Neuron (in vitro differentiated cells): Measurements from ENCODE around the gene SLCO3A1.

Experiments used
- H2AFZ ChIP-seq: one replicate; pipeline ENCODE4 v1.6.1; 2013; ENCODE audit warnings: low read depth, mild to moderate bottlenecking, inconsistent platforms, low read length, moderate library complexity
- H3K27me3 ChIP-seq: one replicate; pipeline ENCODE4 v1.6.1; 2013; ENCODE audit warnings: low read length; ENCODE audit not compliant: insufficient read depth
- H3K36me3 ChIP-seq: one replicate; pipeline ENCODE4 v1.6.1; 2013; ENCODE audit warnings: low read length; ENCODE audit not compliant: insufficient read depth
- H3K4me1 ChIP-seq: one replicate; pipeline ENCODE4 v1.6.1; 2013; ENCODE audit warnings: low read length; ENCODE audit not compliant: insufficient read depth
- H3K4me3 ChIP-seq: 2 replicates; pipeline ENCODE4 v1.5.1; 2013; ENCODE audit warnings: mild to moderate bottlenecking, low read length, moderate library complexity
- H3K9me3 ChIP-seq: one replicate; pipeline ENCODE4 v1.6.1; 2013; ENCODE audit warnings: low read length

Gene SLCO3A1

GRCh38 chr15:91945385-91945784 is 91.9 kb downstream of the SLCO3A1 start:
- Histone ChIP-seq H3K9me3 (no peaks in the 10 kb centered on the region), H3K4me3 (no peak overlapping the region), H3K36me3 (no peaks in the 10 kb centered on the region), H3K27me3 (no peaks in the 10 kb centered on the region), H3K4me1 (peaks cover 6% of the 10 kb centered on the region), H2AFZ (no peak overlapping the region)

GRCh38 chr15:91946075-91946474 is 92.6 kb downstream of the SLCO3A1 start:
- Histone ChIP-seq H2AFZ (no peak overlapping the region), H3K27me3 (no peaks in the 10 kb centered on the region), H3K36me3 (no peaks in the 10 kb centered on the region), H3K9me3 (no peaks in the 10 kb centered on the region), H3K4me3 (no peak overlapping the region), H3K4me1 (peaks cover 6% of the 10 kb centered on the region)

- Histone ChIP-seq H3K27me3 (no peaks in the 10 kb centered on the region), H2AFZ (no peak overlapping the region), H3K36me3 (no peaks in the 10 kb centered on the region), H3K9me3 (no peaks in the 10 kb centered on the region), H3K4me1 (peaks cover 6% of the 10 kb centered on the region), H3K4me3 (no peak overlapping the region)
These were observed 93.2 kb downstream of the SLCO3A1 start for GRCh38 chr15:91946581-91947292.

GRCh38 chr15:91947293-91947679 is 93.8 kb downstream of the SLCO3A1 start:
- Histone ChIP-seq H2AFZ (no peak overlapping the region), H3K4me1 (peaks cover 6% of the 10 kb centered on the region), H3K4me3 (no peak overlapping the region), H3K27me3 (no peaks in the 10 kb centered on the region), H3K9me3 (no peaks in the 10 kb centered on the region), H3K36me3 (no peaks in the 10 kb centered on the region)

- Histone ChIP-seq H3K36me3 (no peaks in the 10 kb centered on the region), H3K4me3 (no peak overlapping the region), H3K27me3 (no peaks in the 10 kb centered on the region), H3K9me3 (no peaks in the 10 kb centered on the region), H2AFZ (no peak overlapping the region), H3K4me1 (peaks cover 3% of the 10 kb centered on the region)
These were observed 94.4 kb downstream of the SLCO3A1 start for GRCh38 chr15:91947683-91948608.

- H2AFZ ChIP-seq = no peak overlapping the region
These were observed 95.9 kb downstream of the SLCO3A1 start for GRCh38 chr15:91949361-91949760.

GRCh38 chr15:91950054-91950453 is 96.5 kb downstream of the SLCO3A1 start:
- Histone ChIP-seq H3K36me3 (no peaks in the 10 kb centered on the region), H3K4me1 (no peaks in the 10 kb centered on the region)

More at GRCh38 chr15:91949361-91949760, 95.9 kb downstream of the SLCO3A1 start:
- Histone ChIP-seq H3K9me3 (no peaks in the 10 kb centered on the region), H3K27me3 (no peaks in the 10 kb centered on the region), H3K36me3 (no peaks in the 10 kb centered on the region), H3K4me1 (no peaks in the 10 kb centered on the region), H3K4me3 (no peak overlapping the region)

GRCh38 chr15:91950631-91951329 is 97.3 kb downstream of the SLCO3A1 start:
- no peaks in the 10 kb centered on the region for H3K4me1 ChIP-seq
- H3K9me3 ChIP-seq = no peaks in the 10 kb centered on the region
- no peaks in the 10 kb centered on the region for H3K36me3 ChIP-seq
- H2AFZ ChIP-seq = no peak overlapping the region
- no peaks in the 10 kb centered on the region for H3K27me3 ChIP-seq
- H3K4me3 ChIP-seq = no peak overlapping the region

More at GRCh38 chr15:91950054-91950453, 96.5 kb downstream of the SLCO3A1 start:
- Histone ChIP-seq H2AFZ (no peak overlapping the region), H3K27me3 (no peaks in the 10 kb centered on the region), H3K9me3 (no peaks in the 10 kb centered on the region), H3K4me3 (no peak overlapping the region)

GRCh38 chr15:91952216-91952615 is 98.7 kb downstream of the SLCO3A1 start:
- Histone ChIP-seq H2AFZ (no peak overlapping the region), H3K9me3 (no peaks in the 10 kb centered on the region), H3K27me3 (no peaks in the 10 kb centered on the region)

GRCh38 chr15:91953432-91953831 is 99.9 kb downstream of the SLCO3A1 start:
- no peaks in the 10 kb centered on the region for H3K27me3 ChIP-seq
- no peaks in the 10 kb centered on the region for H3K36me3 ChIP-seq

More at GRCh38 chr15:91952216-91952615, 98.7 kb downstream of the SLCO3A1 start:
- Histone ChIP-seq H3K4me3 (no peak overlapping the region), H3K4me1 (no peaks in the 10 kb centered on the region), H3K36me3 (no peaks in the 10 kb centered on the region)

GRCh38 chr15:91954292-91954691 is 100.8 kb downstream of the SLCO3A1 start:
- Histone ChIP-seq H3K4me3 (no peak overlapping the region), H3K4me1 (no peaks in the 10 kb centered on the region), H3K36me3 (no peaks in the 10 kb centered on the region), H3K9me3 (no peaks in the 10 kb centered on the region), H2AFZ (no peak overlapping the region), H3K27me3 (no peaks in the 10 kb centered on the region)

More at GRCh38 chr15:91953432-91953831, 99.9 kb downstream of the SLCO3A1 start:
- H3K9me3 ChIP-seq = no peaks in the 10 kb centered on the region
- H3K4me3 ChIP-seq = no peak overlapping the region
- H2AFZ ChIP-seq = no peak overlapping the region
- H3K4me1 ChIP-seq = no peaks in the 10 kb centered on the region

GRCh38 chr15:91956026-91956723 is 102.7 kb downstream of the SLCO3A1 start:
- Histone ChIP-seq H3K27me3 (no peaks in the 10 kb centered on the region), H3K9me3 (no peaks in the 10 kb centered on the region), H2AFZ (no peak overlapping the region), H3K4me1 (no peaks in the 10 kb centered on the region), H3K36me3 (no peaks in the 10 kb centered on the region), H3K4me3 (no peak overlapping the region)
